Skeletal muscle satellite cell (primary cell): ENCODE results near the gene PCSK1N. TPM values are rescaled to one million over a fixed set of nuclear protein-coding genes. Genes with fewer than 3 reads are reported as not detected.
A peak's percentile ranks its signal among the peaks of the same experiment; 100 is the strongest.
"Not testable (repeated sequence)": the region's sequence is repeated elsewhere in the genome, so short reads cannot be mapped to it uniquely, and the experiment has no call there.

Experiments
- H3K27me3 ChIP-seq: 2 replicates; pipeline ENCODE4 v1.7.0; 2013; ENCODE audit warnings: low read length; ENCODE audit not compliant: control insufficient read depth, insufficient read depth
- H3K36me3 ChIP-seq: 2 replicates; pipeline ENCODE4 v1.7.0; 2013; ENCODE audit warnings: mild to moderate bottlenecking, control low read depth, low read length; ENCODE audit not compliant: insufficient read depth
- H3K4me1 ChIP-seq: 2 replicates; pipeline ENCODE4 v1.7.0; 2013; ENCODE audit warnings: low read length; ENCODE audit not compliant: control insufficient read depth, insufficient read depth
- H3K4me2 ChIP-seq: 2 replicates; pipeline ENCODE4 v1.7.0; 2013; ENCODE audit warnings: mild to moderate bottlenecking, low read length
- H3K4me3 ChIP-seq: 2 replicates; pipeline ENCODE4 v1.7.0; 2013; ENCODE audit warnings: low read length
- H3K9ac ChIP-seq: 2 replicates; pipeline ENCODE4 v1.7.0; 2013; ENCODE audit warnings: mild to moderate bottlenecking, low read depth, low read length, moderate library complexity
- H3K9me3 ChIP-seq: replicated peaks from 2 replicates; pipeline ENCODE4 v1.7.0; 2013; ENCODE audit warnings: mild to moderate bottlenecking, control low read depth, low read length
- total RNA-seq: library from RNA; depleted of rRNA; stranded (reverse); fragments of >200 nt; gene quantifications from 2 replicates; pipeline ENCODE4 v1.2.3, GENCODE V29; 2012; rRNA removed

PCSK1N gene
- total RNA-seq: 0.44 and 0.51 TPM in 2 replicates

- H3K36me3 ChIP-seq: no peaks in the 10 kb centered on the region
- H3K9ac ChIP-seq: no peak within 1 kb of the TSS
- H3K9me3 ChIP-seq: no peaks in the 10 kb centered on the region
- H3K4me3 ChIP-seq: no peak within 1 kb of the TSS
- H3K4me1 ChIP-seq: no peaks in the 10 kb centered on the region
- peaks cover 23% of the 10 kb centered on the region for H3K27me3 ChIP-seq
- peak within 1 kb of the TSS; percentile 64 for H3K4me2 ChIP-seq
These were observed at the start of gene PCSK1N for GRCh38 chrX:48835524-48836329. Gene PCSK1N, minus strand, starts transcription at chrX:48835610. Its CDS starts 78 bp downstream, at chrX:48835532.

- Histone ChIP-seq H3K27me3 (no peaks in the 10 kb centered on the region), H3K9ac (no peak overlapping the region), H3K4me1 (no peaks in the 10 kb centered on the region), H3K4me3 (no peak overlapping the region), H3K36me3 (no peaks in the 10 kb centered on the region), H3K4me2 (no peak overlapping the region), H3K9me3 (no peaks in the 10 kb centered on the region)
These were observed 48.3 kb upstream of the PCSK1N start for GRCh38 chrX:48883729-48884128.

GRCh38 chrX:48876944-48877343 is 41.5 kb upstream of the PCSK1N start:
- H3K4me1 ChIP-seq, H3K36me3 ChIP-seq, H3K9ac ChIP-seq, H3K4me2 ChIP-seq, H3K4me3 ChIP-seq, H3K27me3 ChIP-seq, H3K9me3 ChIP-seq: not testable (repeated sequence)

GRCh38 chrX:48872017-48872416 is 36.6 kb upstream of the PCSK1N start:
- H3K9me3 ChIP-seq, H3K4me2 ChIP-seq, H3K4me1 ChIP-seq, H3K4me3 ChIP-seq, H3K9ac ChIP-seq, H3K27me3 ChIP-seq, H3K36me3 ChIP-seq: not testable (repeated sequence)

- Histone ChIP-seq H3K4me1 (peaks cover 5% of the 10 kb centered on the region), H3K4me3 (no peak overlapping the region), H3K4me2 (no peak overlapping the region), H3K27me3 (no peaks in the 10 kb centered on the region), H3K9ac (no peak overlapping the region), H3K36me3 (no peaks in the 10 kb centered on the region), H3K9me3 (no peaks in the 10 kb centered on the region)
These were observed 28.8 kb upstream of the PCSK1N start for GRCh38 chrX:48864210-48864609.

- H3K4me2 ChIP-seq: no peak overlapping the region
- no peaks in the 10 kb centered on the region for H3K9me3 ChIP-seq
- H3K9ac ChIP-seq: no peak overlapping the region
- H3K4me1 ChIP-seq: no peaks in the 10 kb centered on the region
- H3K27me3 ChIP-seq: peaks cover 2% of the 10 kb centered on the region
- H3K36me3 ChIP-seq: no peaks in the 10 kb centered on the region
- H3K4me3 ChIP-seq: no peak overlapping the region
These were observed 19.5 kb upstream of the PCSK1N start for GRCh38 chrX:48854898-48855297.

GRCh38 chrX:48854121-48854804 is 18.9 kb upstream of the PCSK1N start:
- H3K36me3 ChIP-seq, H3K4me2 ChIP-seq, H3K9ac ChIP-seq, H3K27me3 ChIP-seq, H3K9me3 ChIP-seq, H3K4me3 ChIP-seq, H3K4me1 ChIP-seq: not testable (repeated sequence)

GRCh38 chrX:48853494-48853893 is 18.1 kb upstream of the PCSK1N start:
- H3K36me3 ChIP-seq, H3K4me3 ChIP-seq, H3K9me3 ChIP-seq, H3K4me1 ChIP-seq, H3K9ac ChIP-seq, H3K4me2 ChIP-seq, H3K27me3 ChIP-seq: not testable (repeated sequence)

GRCh38 chrX:48852857-48853256 is 17.4 kb upstream of the PCSK1N start:
- peaks cover 4% of the 10 kb centered on the region for H3K27me3 ChIP-seq
- no peaks in the 10 kb centered on the region for H3K9me3 ChIP-seq
- no peaks in the 10 kb centered on the region for H3K4me1 ChIP-seq
- H3K4me2 ChIP-seq: no peak overlapping the region
- no peak overlapping the region for H3K4me3 ChIP-seq
- H3K9ac ChIP-seq: no peak overlapping the region
- no peaks in the 10 kb centered on the region for H3K36me3 ChIP-seq

GRCh38 chrX:48848847-48849246 is 13.4 kb upstream of the PCSK1N start:
- H3K4me2 ChIP-seq: no peak overlapping the region
- H3K36me3 ChIP-seq: no peaks in the 10 kb centered on the region
- no peaks in the 10 kb centered on the region for H3K4me1 ChIP-seq
- H3K9me3 ChIP-seq: no peaks in the 10 kb centered on the region
- peaks cover 2% of the 10 kb centered on the region for H3K27me3 ChIP-seq
- no peak overlapping the region for H3K9ac ChIP-seq
- no peak overlapping the region for H3K4me3 ChIP-seq

GRCh38 chrX:48839686-48840085 is 4.3 kb upstream of the PCSK1N start:
- Histone ChIP-seq H3K9ac (no peak overlapping the region), H3K4me3 (no peak overlapping the region), H3K36me3 (no peaks in the 10 kb centered on the region), H3K4me1 (no peaks in the 10 kb centered on the region), H3K9me3 (no peaks in the 10 kb centered on the region), H3K4me2 (no peak overlapping the region), H3K27me3 (peaks cover 12% of the 10 kb centered on the region)

- Histone ChIP-seq H3K4me2 (no peak overlapping the region), H3K9me3 (no peaks in the 10 kb centered on the region), H3K9ac (no peak overlapping the region), H3K27me3 (peaks cover 23% of the 10 kb centered on the region), H3K4me3 (no peak overlapping the region), H3K36me3 (no peaks in the 10 kb centered on the region), H3K4me1 (no peaks in the 10 kb centered on the region)
These were observed 1.1 kb downstream of the PCSK1N start for GRCh38 chrX:48834383-48834709.
